HAP-1 (cell line): ENCODE measurements around the gene RAB23.

Experiments
- DNase-seq, 2 experiments: peaks; one replicate each; pipeline ENCODE4 v3.0.0-alpha.2; 2016 to 2020; ENCODE audit warnings: low spot score in 2 of 2
- H3K27me3 ChIP-seq: fragments of 250-450 bp; sonication (Bioruptor Pico); 2 replicates; pipeline ENCODE4 v1.5.1; 2020; ENCODE audit warnings: low read depth, mild to moderate bottlenecking, moderate library complexity
- H3K36me3 ChIP-seq: fragments of 250-450 bp; sonication (Bioruptor Pico); replicated peaks from 2 replicates; pipeline ENCODE4 v1.5.1; 2020; ENCODE audit warnings: mild to moderate bottlenecking
- H3K4me1 ChIP-seq: fragments of 250-450 bp; sonication (Bioruptor Pico); 2 replicates; pipeline ENCODE4 v1.5.1; 2020; ENCODE audit warnings: mild to moderate bottlenecking
- H3K4me3 ChIP-seq: fragments of 250-450 bp; sonication (Bioruptor Pico); 2 replicates; pipeline ENCODE4 v1.5.1; 2020; ENCODE audit warnings: mild to moderate bottlenecking, moderate library complexity
- H3K9me3 ChIP-seq: fragments of 250-450 bp; sonication (Bioruptor Pico); 2 replicates; pipeline ENCODE4 v1.5.1; 2020; ENCODE audit warnings: mild to moderate bottlenecking, moderate library complexity
- in situ Hi-C: fragments of 300-500 bp; cut with MboI; formaldehyde crosslinking; loops from 3 replicates; pipeline ENCODE4 v1.14.3; 2020; ENCODE audit warnings: low sequenced_read_pairs, inconsistent platforms, mixed read lengths

RAB23 gene

DNA sequence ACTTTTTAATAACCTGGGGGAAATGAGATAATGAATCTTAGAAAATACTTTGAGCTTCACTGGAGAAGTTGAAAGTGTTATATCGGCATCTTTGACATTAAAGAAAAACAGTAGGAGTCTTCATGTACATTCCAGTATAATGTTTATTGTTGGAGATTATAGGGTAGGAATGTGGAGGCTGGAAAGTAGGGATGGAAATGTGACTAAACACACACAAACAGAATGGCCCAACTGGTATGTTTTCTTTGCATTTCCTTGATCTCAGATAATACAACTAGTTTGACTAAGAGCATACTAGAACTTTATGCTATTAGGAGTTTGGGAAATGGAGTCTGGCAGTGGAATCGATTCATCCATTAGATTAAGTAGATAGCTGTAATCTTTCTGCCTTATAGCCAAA is 60.1 kb downstream of the RAB23 start:
- in situ Hi-C loops = no loop called here
- no peak for DNase-seq
- H3K9me3 ChIP-seq = peaks cover 2% of the 10 kb centered on the region; the same call in 1 of the 2 replicates
- H3K4me1 ChIP-seq = no peaks in the 10 kb centered on the region; the same call in 1 of the 2 replicates
- peaks cover 37% of the 10 kb centered on the region for H3K36me3 ChIP-seq
- no peak overlapping the region for H3K4me3 ChIP-seq
- H3K27me3 ChIP-seq = no peaks in the 10 kb centered on the region

DNA sequence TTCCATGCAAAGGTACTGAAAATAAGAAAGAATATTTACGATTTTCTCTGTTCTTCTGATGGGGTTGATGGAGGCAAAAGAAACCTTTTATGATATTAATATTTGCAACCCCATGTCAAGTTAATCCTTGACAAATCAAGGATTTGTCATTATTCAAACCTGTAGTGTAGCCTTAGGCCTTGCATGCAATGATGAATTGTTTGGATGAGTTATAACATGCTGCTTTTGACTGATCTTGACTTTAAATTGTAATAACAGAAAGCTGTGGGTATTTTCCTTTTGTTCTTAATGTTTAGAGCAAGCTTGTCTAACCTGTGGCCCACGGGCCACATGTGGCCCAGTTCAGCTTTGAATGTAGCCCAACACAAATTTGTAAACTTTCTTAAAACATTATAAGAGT is 63.0 kb downstream of the RAB23 start:
- no peak overlapping the region for H3K4me3 ChIP-seq
- H3K4me1 ChIP-seq = no peaks in the 10 kb centered on the region; the same call in 1 of the 2 replicates
- no peaks in the 10 kb centered on the region for H3K27me3 ChIP-seq
- no peak for DNase-seq
- peaks cover under 1% of the 10 kb centered on the region; the same call in 1 of the 2 replicates for H3K9me3 ChIP-seq
- H3K36me3 ChIP-seq = peaks cover 29% of the 10 kb centered on the region
- in situ Hi-C loops = no loop called here

DNA sequence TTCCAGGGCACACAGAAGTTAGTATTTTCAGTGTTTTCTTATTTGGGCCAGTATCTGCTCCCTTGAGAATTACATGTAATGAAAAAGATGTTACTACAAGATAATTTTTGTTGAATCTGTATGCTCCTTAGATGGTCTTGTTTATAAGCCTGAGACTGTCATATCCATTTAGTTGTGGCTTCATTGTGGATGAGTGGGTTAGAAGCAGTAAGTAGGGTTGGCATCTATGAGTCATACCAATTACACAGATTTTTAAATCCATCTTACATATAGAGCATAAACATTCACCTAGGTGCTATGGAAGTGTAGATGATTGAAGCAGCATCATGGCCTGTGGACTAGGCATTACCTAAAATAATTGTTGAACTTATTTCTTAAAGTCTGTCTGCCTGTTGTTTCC is 63.4 kb downstream of the RAB23 start:
- Histone ChIP-seq H3K27me3 (no peaks in the 10 kb centered on the region), H3K9me3 (no peaks in the 10 kb centered on the region), H3K4me3 (no peak overlapping the region), H3K4me1 (no peaks in the 10 kb centered on the region; the same call in 1 of the 2 replicates), H3K36me3 (peaks cover 27% of the 10 kb centered on the region)
- in situ Hi-C loops = no loop called here
- no peak for DNase-seq

DNA sequence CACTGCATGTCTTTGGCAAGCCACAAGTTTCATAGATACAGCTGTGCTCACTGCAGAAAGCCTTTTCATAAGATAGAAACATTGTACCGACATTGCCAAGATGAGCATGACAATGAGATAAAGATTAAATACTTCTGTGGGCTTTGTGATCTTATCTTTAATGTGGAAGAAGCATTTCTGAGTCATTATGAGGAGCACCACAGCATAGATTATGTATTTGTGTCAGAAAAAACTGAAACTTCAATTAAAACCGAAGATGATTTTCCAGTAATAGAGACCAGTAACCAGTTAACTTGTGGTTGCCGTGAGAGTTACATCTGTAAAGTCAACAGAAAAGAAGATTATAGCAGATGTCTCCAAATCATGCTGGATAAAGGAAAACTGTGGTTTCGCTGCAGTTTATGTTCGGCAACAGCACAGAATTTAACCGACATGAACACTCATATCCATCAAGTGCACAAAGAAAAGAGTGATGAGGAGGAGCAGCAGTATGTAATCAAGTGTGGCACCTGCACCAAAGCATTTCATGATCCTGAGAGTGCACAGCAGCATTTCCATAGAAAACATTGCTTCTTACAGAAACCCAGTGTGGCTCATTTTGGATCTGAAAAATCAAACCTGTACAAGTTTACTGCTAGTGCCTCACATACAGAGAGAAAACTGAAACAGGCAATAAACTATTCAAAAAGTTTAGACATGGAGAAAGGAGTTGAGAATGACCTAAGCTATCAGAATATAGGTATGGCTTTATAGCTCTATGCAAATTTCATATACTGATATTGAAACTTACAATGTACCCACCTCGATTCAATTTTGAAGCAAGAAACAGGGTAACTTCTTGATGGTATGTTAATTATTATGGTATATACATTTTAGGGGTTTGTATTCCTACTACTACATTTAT is 73.9 kb downstream of the RAB23 start:
- no peak for DNase-seq
- no peak overlapping the region for H3K4me3 ChIP-seq
- in situ Hi-C loops = no loop called here
- peaks cover 4% of the 10 kb centered on the region; the same call in 1 of the 2 replicates for H3K4me1 ChIP-seq
- no peaks in the 10 kb centered on the region for H3K9me3 ChIP-seq
- H3K27me3 ChIP-seq = no peaks in the 10 kb centered on the region
- H3K36me3 ChIP-seq = peaks cover 40% of the 10 kb centered on the region

DNA sequence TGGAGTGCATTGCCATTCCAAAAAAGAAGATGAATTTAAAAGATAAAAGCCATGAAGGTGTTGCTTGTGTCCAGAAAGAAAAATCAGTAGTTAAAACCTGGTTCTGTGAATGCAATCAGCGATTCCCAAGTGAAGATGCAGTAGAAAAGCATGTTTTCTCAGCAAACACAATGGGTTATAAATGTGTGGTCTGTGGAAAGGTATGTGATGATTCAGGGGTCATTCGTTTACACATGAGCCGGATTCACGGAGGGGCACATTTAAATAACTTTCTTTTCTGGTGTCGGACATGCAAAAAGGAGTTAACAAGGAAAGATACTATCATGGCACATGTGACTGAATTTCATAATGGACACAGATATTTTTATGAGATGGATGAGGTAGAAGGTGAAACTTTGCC is 74.7 kb downstream of the RAB23 start:
- in situ Hi-C loops = no loop called here
- Histone ChIP-seq H3K4me1 (peaks cover 4% of the 10 kb centered on the region; the same call in 1 of the 2 replicates), H3K36me3 (peaks cover 40% of the 10 kb centered on the region), H3K27me3 (no peaks in the 10 kb centered on the region), H3K4me3 (no peak overlapping the region), H3K9me3 (no peaks in the 10 kb centered on the region)
- no peak for DNase-seq

DNA sequence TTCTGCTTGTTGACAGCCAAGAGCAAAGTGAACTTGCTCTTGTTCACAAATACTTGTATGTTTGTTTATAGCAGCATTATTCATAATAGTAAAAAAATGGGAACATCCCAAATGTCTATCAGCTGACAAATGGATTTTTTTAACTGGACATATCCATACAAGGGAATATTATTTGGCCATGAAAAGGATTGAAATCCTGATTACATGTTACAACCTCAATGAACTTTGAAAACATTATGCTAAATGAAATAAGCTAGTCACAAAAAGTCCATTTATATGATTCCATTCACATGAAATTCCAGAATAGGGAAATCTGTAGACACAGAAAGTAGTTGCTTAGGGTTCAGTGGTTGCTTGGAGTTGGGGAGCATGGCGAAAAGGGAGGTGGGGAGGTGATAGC is 78.4 kb downstream of the RAB23 start:
- Histone ChIP-seq H3K27me3 (no peaks in the 10 kb centered on the region), H3K36me3 (peaks cover 29% of the 10 kb centered on the region), H3K4me3 (no peak overlapping the region), H3K9me3 (no peaks in the 10 kb centered on the region), H3K4me1 (peaks cover 4% of the 10 kb centered on the region; the same call in 1 of the 2 replicates)
- DNase-seq = no peak
- in situ Hi-C loops = no loop called here

DNA sequence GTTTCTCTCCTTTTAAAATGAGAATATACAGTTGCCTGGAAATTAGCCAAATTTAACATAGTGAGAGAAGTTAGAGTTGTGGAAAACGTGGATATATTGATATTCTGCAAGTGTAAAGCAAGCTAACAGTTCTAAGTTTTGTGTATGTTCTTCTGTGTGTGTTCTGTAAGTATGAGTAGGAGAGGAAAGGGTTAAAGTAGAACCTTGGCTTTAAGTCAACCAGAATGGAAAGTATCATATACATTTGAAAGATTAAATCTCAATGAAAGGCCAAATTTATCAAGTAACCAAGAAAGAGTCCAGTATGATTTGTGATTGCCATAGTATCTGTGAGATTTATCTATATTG is 80.0 kb downstream of the RAB23 start:
- Histone ChIP-seq H3K9me3 (no peaks in the 10 kb centered on the region), H3K4me3 (no peak overlapping the region), H3K36me3 (peaks cover 18% of the 10 kb centered on the region), H3K4me1 (peaks cover 4% of the 10 kb centered on the region; the same call in 1 of the 2 replicates), H3K27me3 (no peaks in the 10 kb centered on the region)
- in situ Hi-C loops = no loop called here
- DNase-seq = no peak

DNA sequence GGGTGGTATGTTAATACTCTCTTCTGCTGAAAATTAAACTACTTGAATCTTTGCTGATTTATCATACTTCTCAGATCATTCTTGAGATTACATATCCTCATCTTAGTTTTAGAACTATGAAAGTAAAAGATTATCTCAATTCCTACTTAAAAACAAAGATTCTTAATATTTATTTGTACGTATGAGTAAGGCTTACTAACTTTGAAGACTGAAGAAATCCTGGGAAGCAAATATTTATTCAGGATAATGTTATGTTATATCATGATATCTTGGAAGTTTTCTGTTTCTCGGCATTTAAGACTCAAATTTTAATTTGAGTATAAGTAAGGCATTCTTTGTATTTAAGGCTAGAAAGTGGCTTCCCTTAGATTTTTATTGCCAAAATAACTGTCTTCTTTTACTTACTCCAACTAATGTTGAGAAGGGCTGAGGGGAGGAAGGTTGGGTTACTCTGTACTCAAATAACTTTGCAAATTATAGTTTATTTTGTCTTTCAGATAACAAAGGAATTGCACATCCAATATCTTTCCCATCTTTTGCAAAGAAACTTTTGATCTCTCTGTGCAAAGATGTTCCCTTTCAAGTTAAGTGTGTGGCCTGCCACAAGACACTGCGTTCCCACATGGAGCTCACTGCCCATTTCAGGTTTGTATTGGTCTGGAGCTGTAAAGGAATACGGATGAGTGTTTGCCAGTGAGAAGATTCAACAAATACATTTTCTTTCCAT is 80.5 kb downstream of the RAB23 start:
- H3K4me3 ChIP-seq = no peak overlapping the region
- H3K9me3 ChIP-seq = no peaks in the 10 kb centered on the region
- DNase-seq = no peak
- H3K36me3 ChIP-seq = peaks cover 20% of the 10 kb centered on the region
- peaks cover 4% of the 10 kb centered on the region; the same call in 1 of the 2 replicates for H3K4me1 ChIP-seq
- no peaks in the 10 kb centered on the region for H3K27me3 ChIP-seq
- in situ Hi-C loops = no loop called here

DNA sequence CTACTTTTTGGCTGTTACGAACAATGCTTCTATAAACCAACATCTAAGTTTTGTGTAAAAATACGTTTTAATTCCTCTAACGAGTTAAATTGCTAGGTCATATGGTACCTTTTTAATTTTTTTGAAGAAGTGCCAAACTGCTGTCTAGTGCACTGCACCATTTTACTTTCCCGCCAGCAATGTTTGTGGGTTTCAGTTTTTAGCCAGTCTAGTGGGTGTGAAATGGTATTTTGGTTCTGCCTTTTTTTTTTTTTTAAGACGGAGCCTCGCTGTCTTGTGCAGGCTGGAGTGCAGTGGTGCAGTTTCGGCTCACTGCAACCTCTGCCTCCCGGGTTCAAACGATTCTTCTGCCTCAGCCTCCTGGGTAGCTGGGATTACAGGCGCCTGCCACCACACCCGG is 84.1 kb downstream of the RAB23 start:
- in situ Hi-C loops = no loop called here
- H3K36me3 ChIP-seq = peaks cover 31% of the 10 kb centered on the region
- H3K9me3 ChIP-seq = no peaks in the 10 kb centered on the region

DNA sequence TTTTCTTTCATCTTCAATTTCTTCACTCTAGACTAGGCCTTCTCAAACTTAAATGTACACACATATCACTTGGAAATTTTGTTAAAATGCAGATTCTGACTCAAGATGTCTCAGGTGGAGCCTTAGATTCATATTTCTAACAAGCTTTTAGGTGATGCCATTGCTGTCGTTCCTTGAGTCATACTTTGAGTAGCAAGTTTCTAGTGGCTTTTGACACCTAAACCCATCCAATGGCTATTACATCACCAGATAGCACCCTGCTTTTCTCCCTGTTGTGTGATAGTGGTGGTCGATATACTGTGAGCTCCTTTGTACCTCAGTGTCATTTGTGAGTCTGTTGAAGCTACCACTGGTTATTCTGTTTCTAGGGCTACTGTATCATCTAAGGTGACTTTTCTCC is 84.8 kb downstream of the RAB23 start:
- no peaks in the 10 kb centered on the region for H3K9me3 ChIP-seq
- no peak for DNase-seq

More for the DNA sequence above, 84.1 kb downstream of the RAB23 start:
- H3K4me3 ChIP-seq = no peak overlapping the region
- no peaks in the 10 kb centered on the region for H3K27me3 ChIP-seq
- no peak for DNase-seq
- H3K4me1 ChIP-seq = no peaks in the 10 kb centered on the region

More for the DNA sequence above, 84.8 kb downstream of the RAB23 start:
- Histone ChIP-seq H3K4me3 (no peak overlapping the region), H3K4me1 (no peaks in the 10 kb centered on the region), H3K36me3 (peaks cover 30% of the 10 kb centered on the region), H3K27me3 (no peaks in the 10 kb centered on the region)
- in situ Hi-C loops = no loop called here
